ENCODE data around the gene AHRR.

DNA sequence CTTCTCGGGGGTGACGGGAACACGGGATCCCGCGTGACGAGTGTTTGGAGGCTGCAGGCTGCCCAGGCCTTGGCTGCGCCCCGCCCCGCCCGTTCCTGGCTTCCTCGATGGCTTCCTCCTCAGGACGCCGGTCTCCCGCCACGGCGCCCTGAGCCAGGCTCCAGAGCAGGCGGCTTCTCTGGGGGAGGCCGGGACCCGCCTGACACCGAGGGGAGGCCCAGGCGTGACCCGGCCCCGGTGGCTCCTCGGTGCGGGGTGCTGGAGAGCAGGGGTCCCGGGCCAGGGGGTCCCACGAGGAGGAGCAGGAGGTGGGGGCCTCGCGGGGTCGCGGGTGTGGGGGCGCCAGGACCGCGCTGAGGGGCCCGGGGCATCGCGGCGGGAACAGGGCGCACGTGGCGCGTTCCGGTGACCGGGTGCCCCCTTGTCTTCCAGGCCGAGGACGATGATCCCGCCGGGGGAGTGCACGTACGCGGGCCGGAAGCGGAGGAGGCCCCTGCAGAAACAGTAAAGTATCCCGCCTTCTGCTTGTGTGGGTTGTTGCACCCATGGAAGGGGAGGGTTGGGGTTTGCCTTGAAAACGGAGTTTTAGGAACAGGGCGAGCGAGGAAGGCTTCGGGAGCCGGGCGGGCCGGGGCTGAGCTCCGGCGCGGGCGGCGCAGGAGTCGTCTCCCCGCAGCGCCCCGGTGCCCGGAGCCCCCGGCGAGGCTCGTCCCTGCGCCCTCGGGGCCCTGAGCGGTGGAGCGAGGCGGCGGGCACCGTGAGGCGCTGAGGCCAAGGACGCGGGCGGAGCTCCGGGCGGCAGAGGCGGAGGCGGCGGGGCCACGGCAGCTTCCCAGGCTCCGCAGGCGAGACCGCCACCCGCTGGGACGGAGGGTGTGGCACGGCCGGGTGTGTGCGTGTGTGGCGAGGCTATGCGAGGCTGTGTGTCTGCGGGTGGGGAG lies 22.2 kb downstream of the AHRR start:
- TF ChIP-seq, protein P1, sequence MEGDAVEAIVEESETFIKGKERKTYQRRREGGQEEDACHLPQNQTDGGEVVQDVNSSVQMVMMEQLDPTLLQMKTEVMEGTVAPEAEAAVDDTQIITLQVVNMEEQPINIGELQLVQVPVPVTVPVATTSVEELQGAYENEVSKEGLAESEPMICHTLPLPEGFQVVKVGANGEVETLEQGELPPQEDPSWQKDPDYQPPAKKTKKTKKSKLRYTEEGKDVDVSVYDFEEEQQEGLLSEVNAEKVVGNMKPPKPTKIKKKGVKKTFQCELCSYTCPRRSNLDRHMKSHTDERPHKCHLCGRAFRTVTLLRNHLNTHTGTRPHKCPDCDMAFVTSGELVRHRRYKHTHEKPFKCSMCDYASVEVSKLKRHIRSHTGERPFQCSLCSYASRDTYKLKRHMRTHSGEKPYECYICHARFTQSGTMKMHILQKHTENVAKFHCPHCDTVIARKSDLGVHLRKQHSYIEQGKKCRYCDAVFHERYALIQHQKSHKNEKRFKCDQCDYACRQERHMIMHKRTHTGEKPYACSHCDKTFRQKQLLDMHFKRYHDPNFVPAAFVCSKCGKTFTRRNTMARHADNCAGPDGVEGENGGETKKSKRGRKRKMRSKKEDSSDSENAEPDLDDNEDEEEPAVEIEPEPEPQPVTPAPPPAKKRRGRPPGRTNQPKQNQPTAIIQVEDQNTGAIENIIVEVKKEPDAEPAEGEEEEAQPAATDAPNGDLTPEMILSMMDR (IDR thresholded peaks at IDR 0.05): peak in 1 of 7 experiments; percentile 19
- no peak for TF ChIP-seq POLR2A (IDR thresholded peaks at IDR 0.05)
